HG02885 (cell line): Measurements from ENCODE around the gene MMP19.
"Not testable (repeated sequence)": the region's sequence is repeated elsewhere in the genome, so short reads cannot be mapped to it uniquely, and the experiment has no call there.

Experiments
- ATAC-seq: cut with Tn5 transposase; IDR thresholded peaks from one replicate; pipeline ENCODE4 v1.9.1; 2021; ENCODE audit warnings: mild to moderate bottlenecking; ENCODE audit not compliant: unreplicated experiment, poor library complexity

The MMP19 gene

GRCh38 chr12:55844961-55845360 is 2.2 kb upstream of the MMP19 start:
- no peak for ATAC-seq

GRCh38 chr12:55843431-55843830 is 695 bp upstream of the MMP19 start:
- no peak for ATAC-seq

- ATAC-seq, result no peak
Observed at GRCh38 chr12:55840581-55841351, 2.0 kb downstream of the MMP19 start.

GRCh38 chr12:55839345-55840140 is 3.2 kb downstream of the MMP19 start:
- no peak for ATAC-seq

GRCh38 chr12:55838361-55838760 is 4.4 kb downstream of the MMP19 start:
- no peak for ATAC-seq

- ATAC-seq, result not testable (repeated sequence)
Observed at GRCh38 chr12:55834400-55834799, 8.3 kb downstream of the MMP19 start.

- ATAC-seq, result no peak
Observed at GRCh38 chr12:55833056-55833455, 9.7 kb downstream of the MMP19 start.

- ATAC-seq, result no peak
Observed at GRCh38 chr12:55831447-55831815, 11.3 kb downstream of the MMP19 start.

GRCh38 chr12:55830601-55831446 is 11.9 kb downstream of the MMP19 start:
- ATAC-seq, result peak; percentile 16

GRCh38 chr12:55829967-55830600 is 12.7 kb downstream of the MMP19 start:
- peak; percentile 26 for ATAC-seq

GRCh38 chr12:55828357-55828756 is 14.4 kb downstream of the MMP19 start:
- ATAC-seq, result no peak

- ATAC-seq, result no peak
Observed at GRCh38 chr12:55827806-55828205, 14.9 kb downstream of the MMP19 start.

GRCh38 chr12:55824726-55825125 is 18.0 kb downstream of the MMP19 start:
- no peak for ATAC-seq

- ATAC-seq, result no peak
Observed at GRCh38 chr12:55823419-55823818, 19.3 kb downstream of the MMP19 start.

- no peak for ATAC-seq
Observed at GRCh38 chr12:55822228-55822627, 20.5 kb downstream of the MMP19 start.

GRCh38 chr12:55820679-55821078 is 22.1 kb downstream of the MMP19 start:
- ATAC-seq, result no peak

GRCh38 chr12:55818886-55819285 is 23.9 kb downstream of the MMP19 start:
- ATAC-seq, result no peak

GRCh38 chr12:55818140-55818728 is 24.5 kb downstream of the MMP19 start:
- peak; percentile 28 for ATAC-seq

GRCh38 chr12:55817345-55818139 is 25.2 kb downstream of the MMP19 start, which contains the start of the genes ORMDL2 and SARNP:
Gene ORMDL2 (plus strand): TSS chr12:55818041. CDS start chr12:55819000, 959 bp downstream.
Gene SARNP (minus strand): TSS chr12:55817724. CDS start chr12:55817701, 23 bp downstream.
- ATAC-seq, result peak; percentile 96
